ENCODE measurements around the gene ODC1. TPM values are rescaled to one million over a fixed set of nuclear protein-coding genes. Genes with fewer than 3 reads are reported as not detected.

ODC1 gene
- total RNA-seq, 1 donor from 2014 or later: 12.1 TPM

DNA sequence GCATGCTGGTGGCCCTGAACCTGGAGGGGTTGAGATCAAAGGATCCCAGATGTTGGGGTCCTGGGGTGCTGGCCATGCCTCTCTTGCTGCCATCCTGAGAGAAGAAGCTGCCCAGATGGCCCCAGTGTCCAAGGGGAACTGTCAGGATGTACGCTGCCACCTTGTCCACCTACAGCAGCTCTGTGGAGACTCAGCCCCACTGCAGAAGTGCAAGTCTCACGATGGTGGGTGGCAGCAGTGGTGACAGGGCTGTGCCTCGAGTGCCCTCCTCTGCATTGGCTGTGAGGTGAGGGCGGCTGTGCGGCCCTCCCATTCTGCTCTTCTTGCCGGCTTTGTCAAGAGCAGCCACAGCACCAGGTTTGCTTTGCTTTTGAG is 24.7 kb downstream of the ODC1 start:
- peaks cover 4% of the 10 kb centered on the region for H3K27me3 Mint-ChIP-seq (ENCODE audit: unreplicated experiment)
- H3K4me3 Mint-ChIP-seq (ENCODE audit: unreplicated experiment): no peak overlapping the region
- TF ChIP-seq, protein P1, sequence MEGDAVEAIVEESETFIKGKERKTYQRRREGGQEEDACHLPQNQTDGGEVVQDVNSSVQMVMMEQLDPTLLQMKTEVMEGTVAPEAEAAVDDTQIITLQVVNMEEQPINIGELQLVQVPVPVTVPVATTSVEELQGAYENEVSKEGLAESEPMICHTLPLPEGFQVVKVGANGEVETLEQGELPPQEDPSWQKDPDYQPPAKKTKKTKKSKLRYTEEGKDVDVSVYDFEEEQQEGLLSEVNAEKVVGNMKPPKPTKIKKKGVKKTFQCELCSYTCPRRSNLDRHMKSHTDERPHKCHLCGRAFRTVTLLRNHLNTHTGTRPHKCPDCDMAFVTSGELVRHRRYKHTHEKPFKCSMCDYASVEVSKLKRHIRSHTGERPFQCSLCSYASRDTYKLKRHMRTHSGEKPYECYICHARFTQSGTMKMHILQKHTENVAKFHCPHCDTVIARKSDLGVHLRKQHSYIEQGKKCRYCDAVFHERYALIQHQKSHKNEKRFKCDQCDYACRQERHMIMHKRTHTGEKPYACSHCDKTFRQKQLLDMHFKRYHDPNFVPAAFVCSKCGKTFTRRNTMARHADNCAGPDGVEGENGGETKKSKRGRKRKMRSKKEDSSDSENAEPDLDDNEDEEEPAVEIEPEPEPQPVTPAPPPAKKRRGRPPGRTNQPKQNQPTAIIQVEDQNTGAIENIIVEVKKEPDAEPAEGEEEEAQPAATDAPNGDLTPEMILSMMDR (IDR thresholded peaks at IDR 0.05; ENCODE audit: unreplicated experiment): no peak
- no peak overlapping the region for H3K27ac Mint-ChIP-seq (ENCODE audit: unreplicated experiment)
- H3K4me1 Mint-ChIP-seq (ENCODE audit: unreplicated experiment): no peaks in the 10 kb centered on the region
- H3K36me3 Mint-ChIP-seq (ENCODE audit: low read depth, unreplicated experiment): peaks cover 11% of the 10 kb centered on the region
- H3K9me3 Mint-ChIP-seq (ENCODE audit: unreplicated experiment): no peaks in the 10 kb centered on the region
- DNase-seq (ENCODE audit: low spot score): no peak

DNA sequence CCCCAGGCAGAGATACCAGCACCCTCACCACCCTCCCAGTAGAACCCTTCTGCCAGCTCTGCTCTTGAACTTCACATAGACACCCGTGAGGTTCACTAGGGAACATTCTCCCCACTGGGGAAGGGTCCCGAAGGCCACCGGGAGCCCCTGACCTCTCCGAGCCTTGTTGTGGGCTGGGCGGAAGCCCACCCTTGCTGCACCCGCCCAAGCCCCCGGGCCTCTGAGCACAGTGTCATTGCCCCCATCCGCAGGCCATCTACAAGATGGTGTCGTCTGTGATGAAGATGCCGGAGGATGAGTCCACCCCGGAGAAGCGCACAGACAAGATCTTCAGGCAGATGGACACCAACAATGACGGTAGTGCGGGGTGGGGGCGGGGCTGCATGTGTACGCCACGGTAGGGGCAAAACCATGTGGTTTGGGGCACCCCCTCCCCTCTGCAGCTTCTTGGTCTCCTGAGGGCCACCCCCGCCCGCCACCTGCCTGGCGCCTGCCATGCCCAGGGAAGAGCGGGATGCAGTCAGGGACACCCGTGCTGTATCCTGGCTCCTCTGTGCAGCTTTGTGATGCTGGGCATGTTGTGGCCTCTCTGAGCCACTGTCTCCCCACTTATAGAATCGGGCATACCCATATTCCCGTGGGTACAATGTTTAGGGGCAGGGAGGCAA is 25.3 kb downstream of the ODC1 start:
- H3K4me3 Mint-ChIP-seq (ENCODE audit: unreplicated experiment): no peak overlapping the region
- TF ChIP-seq, protein P1 (IDR thresholded peaks at IDR 0.05; ENCODE audit: unreplicated experiment): no peak
- no peak for DNase-seq (ENCODE audit: low spot score)
- H3K9me3 Mint-ChIP-seq (ENCODE audit: unreplicated experiment): no peaks in the 10 kb centered on the region
- peaks cover 4% of the 10 kb centered on the region for H3K27me3 Mint-ChIP-seq (ENCODE audit: unreplicated experiment)
- no peak overlapping the region for H3K27ac Mint-ChIP-seq (ENCODE audit: unreplicated experiment)
- H3K4me1 Mint-ChIP-seq (ENCODE audit: unreplicated experiment): no peaks in the 10 kb centered on the region
- H3K36me3 Mint-ChIP-seq (ENCODE audit: low read depth, unreplicated experiment): peaks cover 11% of the 10 kb centered on the region

DNA sequence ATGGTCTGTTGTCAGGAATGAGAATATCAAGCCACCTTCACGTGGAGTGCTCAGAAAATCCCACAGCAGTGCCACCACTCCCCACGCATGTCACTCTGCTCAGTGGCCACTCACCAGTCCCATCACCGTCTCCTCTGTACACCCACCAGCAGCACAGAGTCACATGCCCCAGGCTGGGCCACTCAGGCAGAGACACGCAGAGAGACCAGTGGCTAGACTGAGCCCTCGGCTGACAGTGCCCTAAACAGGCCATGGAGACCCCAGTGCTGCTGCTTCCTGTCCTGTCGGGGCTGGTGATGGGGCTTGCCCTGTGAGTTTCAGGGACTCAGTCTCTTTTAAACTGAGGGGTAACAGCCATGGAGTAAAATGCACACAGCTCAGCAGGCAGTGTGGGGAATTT is 25.9 kb downstream of the ODC1 start:
- TF ChIP-seq, protein P1 (IDR thresholded peaks at IDR 0.05; ENCODE audit: unreplicated experiment): no peak
- H3K4me1 Mint-ChIP-seq (ENCODE audit: unreplicated experiment): no peaks in the 10 kb centered on the region
- H3K27me3 Mint-ChIP-seq (ENCODE audit: unreplicated experiment): peaks cover 2% of the 10 kb centered on the region
- no peaks in the 10 kb centered on the region for H3K9me3 Mint-ChIP-seq (ENCODE audit: unreplicated experiment)
- no peak for DNase-seq (ENCODE audit: low spot score)
- H3K27ac Mint-ChIP-seq (ENCODE audit: unreplicated experiment): no peak overlapping the region
- peaks cover 11% of the 10 kb centered on the region for H3K36me3 Mint-ChIP-seq (ENCODE audit: low read depth, unreplicated experiment)
- no peak overlapping the region for H3K4me3 Mint-ChIP-seq (ENCODE audit: unreplicated experiment)

DNA sequence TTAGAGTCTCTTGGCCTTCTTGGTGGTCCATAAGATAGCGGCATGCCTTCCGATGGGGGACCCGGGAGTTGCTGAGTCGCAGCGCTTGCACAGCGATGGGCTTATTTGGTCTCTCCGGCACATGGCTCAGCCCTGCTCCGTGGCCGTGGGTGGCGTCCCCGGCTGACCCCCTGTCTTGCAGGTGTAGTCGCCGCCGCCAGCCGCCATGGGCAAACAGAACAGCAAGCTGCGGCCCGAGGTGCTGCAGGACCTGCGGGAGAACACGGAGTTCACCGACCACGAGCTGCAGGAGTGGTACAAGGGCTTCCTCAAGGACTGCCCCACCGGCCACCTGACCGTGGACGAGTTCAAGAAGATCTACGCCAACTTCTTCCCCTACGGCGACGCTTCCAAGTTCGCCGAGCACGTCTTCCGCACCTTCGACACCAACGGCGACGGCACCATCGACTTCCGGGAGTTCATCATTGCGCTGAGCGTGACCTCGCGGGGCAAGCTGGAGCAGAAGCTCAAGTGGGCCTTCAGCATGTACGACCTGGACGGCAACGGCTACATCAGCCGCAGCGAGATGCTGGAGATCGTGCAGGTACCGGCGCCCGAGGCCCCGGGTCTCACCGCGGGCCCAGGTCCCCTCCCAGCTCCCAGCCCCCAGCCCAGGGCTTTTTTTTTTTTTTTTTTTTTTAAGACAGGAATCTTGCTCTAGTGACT is 28.4 kb downstream of the ODC1 start:
- no peak overlapping the region for H3K4me3 Mint-ChIP-seq (ENCODE audit: unreplicated experiment)
- DNase-seq (ENCODE audit: low spot score): no peak
- no peaks in the 10 kb centered on the region for H3K9me3 Mint-ChIP-seq (ENCODE audit: unreplicated experiment)
- no peak overlapping the region for H3K27ac Mint-ChIP-seq (ENCODE audit: unreplicated experiment)
- TF ChIP-seq, protein P1 (IDR thresholded peaks at IDR 0.05; ENCODE audit: unreplicated experiment): no peak
- H3K27me3 Mint-ChIP-seq (ENCODE audit: unreplicated experiment): peaks cover 2% of the 10 kb centered on the region
- no peaks in the 10 kb centered on the region for H3K4me1 Mint-ChIP-seq (ENCODE audit: unreplicated experiment)
- peaks cover 11% of the 10 kb centered on the region for H3K36me3 Mint-ChIP-seq (ENCODE audit: low read depth, unreplicated experiment)

All from endothelial cell (in vitro differentiated cells).